ENCODE data around the gene AMMECR1L.
"Not testable (repeated sequence)": the region's sequence is repeated elsewhere in the genome, so short reads cannot be mapped to it uniquely, and the experiment has no call there.

Gene AMMECR1L
- long read RNA-seq, donor 1, full-length matches to known transcripts = 2 of 2 reads
- long read RNA-seq, donor 1, partial matches to known transcripts = 0 of 2 reads
- long read RNA-seq, donor 1, other reads (novel, unspliced or antisense) = 0 of 2 reads
- long read RNA-seq, donor 2, full-length matches to known transcripts = 2 of 2 reads
- long read RNA-seq, donor 2, partial matches to known transcripts = 0 of 2 reads
- long read RNA-seq, donor 2, other reads (novel, unspliced or antisense) = 0 of 2 reads
- long read RNA-seq, donor 3 = 0 reads
- long read RNA-seq, donor 4, full-length matches to known transcripts = 2 of 2 reads
- long read RNA-seq, donor 4, partial matches to known transcripts = 0 of 2 reads
- long read RNA-seq, donor 4, other reads (novel, unspliced or antisense) = 0 of 2 reads
- long read RNA-seq, donor 5, full-length matches to known transcripts = 4 of 4 reads
- long read RNA-seq, donor 5, partial matches to known transcripts = 0 of 4 reads
- long read RNA-seq, donor 5, other reads (novel, unspliced or antisense) = 0 of 4 reads
- long read RNA-seq, donor 6, full-length matches to known transcripts = 1 of 1 reads
- long read RNA-seq, donor 6, partial matches to known transcripts = 0 of 1 reads
- long read RNA-seq, donor 6, other reads (novel, unspliced or antisense) = 0 of 1 reads
- long read RNA-seq, donor 7, full-length matches to known transcripts = 2 of 2 reads
- long read RNA-seq, donor 7, partial matches to known transcripts = 0 of 2 reads
- long read RNA-seq, donor 7, other reads (novel, unspliced or antisense) = 0 of 2 reads
- long read RNA-seq, donor 8, full-length matches to known transcripts = 7 of 7 reads
- long read RNA-seq, donor 8, partial matches to known transcripts = 0 of 7 reads
- long read RNA-seq, donor 8, other reads (novel, unspliced or antisense) = 0 of 7 reads

DNA sequence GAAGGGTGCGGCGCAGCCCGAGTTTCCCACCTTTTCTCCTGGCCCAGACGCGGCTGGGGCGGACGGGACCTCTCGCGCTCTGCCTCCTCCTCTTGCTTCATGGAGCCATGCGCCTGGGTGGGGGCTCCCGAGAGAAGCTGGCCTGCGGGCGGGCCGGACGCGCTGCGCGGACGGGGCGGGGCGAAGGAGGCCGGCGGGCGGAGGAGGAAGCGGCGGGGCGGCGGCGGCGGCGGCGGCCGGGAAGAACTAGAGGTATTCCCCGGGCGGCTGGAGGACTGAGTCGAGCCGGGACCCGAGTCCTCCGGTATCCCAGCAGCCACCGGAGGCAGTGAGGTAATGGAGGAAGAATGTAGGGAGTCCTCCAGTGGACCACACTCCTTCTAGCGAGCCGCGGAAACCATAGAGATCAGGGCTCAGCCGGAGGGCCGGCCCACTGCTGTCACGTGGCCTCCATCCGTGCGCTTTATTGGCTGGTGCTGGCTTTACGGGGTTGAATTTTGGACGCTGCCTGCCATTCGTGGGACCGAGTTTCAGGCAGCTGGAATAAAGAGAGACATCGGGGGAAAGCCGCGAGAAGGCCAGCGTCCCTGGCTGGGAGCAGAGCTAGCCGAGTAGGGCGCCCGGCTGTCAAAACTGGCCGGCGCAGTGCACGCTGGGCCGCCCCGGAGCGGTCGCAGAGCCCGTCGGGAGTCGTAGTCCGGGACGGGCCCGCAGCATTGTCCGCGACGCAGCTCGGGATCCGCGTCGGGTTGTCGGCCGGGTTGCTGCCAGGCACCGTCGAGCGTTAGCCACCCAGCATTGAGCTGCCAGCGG, at the start of gene AMMECR1L:
Gene AMMECR1L (minus strand): TSS at position 177 of the 813 bp plus-strand sequence. CDS start 11,722 bp downstream, outside the sequence.
- DNase-seq = peak; percentile 95

DNA sequence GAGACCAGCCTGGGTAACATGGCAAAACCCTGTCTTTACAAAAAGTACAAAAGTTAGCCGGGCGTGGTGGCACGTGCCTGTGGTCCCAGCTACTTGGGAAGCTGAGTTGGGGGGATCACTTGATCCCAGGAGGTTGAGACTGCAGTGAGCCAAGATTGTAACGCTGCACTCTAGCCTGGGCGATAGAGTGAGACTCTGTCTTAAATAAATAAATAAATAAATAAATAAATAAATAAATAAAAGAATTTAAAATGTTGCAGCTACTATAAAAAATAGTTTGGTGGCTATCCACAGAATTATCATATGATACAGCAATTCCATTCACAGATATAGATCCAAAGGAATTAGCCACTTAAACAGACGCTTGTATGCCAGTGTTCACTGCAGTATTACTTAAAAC, 49.6 kb upstream of the AMMECR1L start:
- no peak for DNase-seq

DNA sequence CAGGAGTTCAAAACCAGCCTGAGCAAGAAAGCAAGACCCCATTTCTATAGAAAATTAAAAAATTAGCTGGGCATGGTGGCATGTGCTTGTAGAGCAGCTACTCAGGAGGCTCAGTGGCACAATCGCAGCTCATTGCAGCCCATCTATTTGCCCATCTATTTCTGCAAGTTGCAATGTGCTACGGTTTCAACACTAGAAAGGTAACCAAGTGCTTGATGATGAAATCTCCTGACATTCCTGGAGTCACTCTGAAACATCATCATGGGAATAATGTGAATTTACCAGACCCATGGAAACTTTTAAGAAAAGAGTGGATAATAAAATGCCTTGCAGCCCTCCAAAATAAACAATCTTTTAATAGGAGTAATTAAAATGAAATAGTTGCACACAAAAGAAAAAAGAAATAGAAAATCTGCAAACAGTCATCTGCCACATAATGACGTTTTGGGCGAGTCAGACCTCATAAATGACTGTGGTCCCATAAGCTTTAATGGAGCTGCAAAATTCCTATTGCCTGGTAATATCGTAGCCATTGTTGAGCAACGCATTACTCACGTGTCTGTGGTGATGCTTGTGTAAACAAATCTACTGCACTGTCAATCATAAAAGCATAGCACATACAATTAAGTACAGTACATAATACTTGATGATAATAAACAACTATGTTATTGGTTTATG, 46.6 kb upstream of the AMMECR1L start:
- DNase-seq = peak; percentile 11

DNA sequence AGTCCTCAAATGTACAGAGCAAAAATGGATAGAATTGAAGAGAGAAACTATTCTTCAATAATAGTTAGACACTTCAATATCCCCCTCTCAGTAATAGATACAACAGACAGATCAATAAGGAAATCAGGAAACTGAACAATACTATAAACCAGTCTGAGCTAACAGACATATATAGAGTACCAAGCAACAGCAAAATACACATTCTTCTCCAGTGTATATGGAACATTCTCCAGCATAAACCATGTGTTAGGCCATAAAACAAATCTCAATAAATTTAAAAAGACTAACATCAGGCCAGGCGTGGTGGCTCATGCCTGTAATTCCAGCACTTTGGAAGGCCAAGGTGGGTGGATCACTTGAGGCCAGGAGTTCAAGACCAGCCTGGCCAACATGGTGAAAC, 43.7 kb upstream of the AMMECR1L start:
- DNase-seq = no peak

DNA sequence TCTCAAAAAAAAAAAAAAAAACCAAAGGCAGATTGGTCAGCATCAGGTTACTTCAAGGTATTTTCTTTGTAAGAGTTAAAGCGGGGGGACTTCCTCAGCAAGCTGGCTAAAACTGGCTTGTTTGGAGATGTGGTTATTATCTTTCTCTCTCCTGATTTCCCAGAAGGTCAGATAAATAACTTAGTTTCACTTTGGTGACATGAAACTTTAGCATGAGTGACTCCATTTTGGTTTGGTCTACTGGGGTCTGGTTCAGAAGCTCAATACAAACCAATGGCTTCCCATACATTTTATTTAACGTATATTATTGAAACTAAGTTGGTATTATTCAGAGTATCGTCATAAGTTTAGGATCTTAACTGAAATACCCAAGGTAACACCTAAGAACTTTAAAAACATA, 41.6 kb upstream of the AMMECR1L start:
- no peak for DNase-seq

DNA sequence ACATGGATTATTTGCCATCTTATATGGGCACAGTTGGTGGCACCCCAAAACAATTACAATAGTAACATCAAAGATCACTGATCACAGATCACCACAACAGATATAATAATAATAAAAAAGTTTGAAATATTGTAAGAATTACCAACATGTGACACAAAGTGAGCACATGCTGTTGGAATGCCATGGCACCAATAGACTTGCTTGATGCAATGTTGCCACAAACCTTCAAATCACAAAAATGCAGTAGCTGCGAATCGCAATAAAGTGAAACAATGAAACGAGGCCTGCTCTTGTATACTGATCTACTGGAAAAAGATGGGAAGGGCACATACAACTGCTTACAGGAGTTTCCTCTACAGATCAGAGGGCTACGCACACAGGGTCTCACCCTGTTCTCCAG, 32.2 kb upstream of the AMMECR1L start:
- no peak for DNase-seq

DNA sequence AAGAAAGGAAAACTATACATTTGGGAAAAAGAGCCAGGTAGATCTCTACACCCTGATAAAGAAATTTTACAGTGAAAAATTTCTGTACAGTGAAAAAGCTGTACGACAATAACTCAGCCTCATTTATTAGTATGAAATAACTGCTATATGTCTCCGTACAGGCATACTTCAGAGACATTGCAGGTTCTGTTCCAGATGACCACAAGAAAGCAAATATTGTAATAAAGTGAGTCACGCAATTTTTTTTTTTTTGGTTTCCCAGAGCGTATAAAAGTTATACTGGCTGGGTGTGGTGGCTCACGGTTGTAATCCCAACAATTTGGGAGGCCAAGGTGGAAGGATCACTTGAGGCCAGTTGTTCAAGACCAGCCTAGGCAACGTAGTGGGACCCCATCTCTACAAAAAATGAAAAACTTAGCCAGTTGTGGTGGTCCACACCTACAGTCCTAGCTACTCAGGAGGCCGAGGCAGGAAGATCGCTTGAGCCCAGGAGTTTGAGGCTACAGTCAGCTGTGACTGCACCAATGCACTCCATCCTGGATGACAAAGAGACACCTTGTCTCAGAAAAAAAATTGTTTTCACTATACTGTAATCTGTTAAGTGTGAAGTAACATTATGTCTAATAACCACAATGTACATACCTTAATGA, 28.2 kb upstream of the AMMECR1L start:
- no peak for DNase-seq

DNA sequence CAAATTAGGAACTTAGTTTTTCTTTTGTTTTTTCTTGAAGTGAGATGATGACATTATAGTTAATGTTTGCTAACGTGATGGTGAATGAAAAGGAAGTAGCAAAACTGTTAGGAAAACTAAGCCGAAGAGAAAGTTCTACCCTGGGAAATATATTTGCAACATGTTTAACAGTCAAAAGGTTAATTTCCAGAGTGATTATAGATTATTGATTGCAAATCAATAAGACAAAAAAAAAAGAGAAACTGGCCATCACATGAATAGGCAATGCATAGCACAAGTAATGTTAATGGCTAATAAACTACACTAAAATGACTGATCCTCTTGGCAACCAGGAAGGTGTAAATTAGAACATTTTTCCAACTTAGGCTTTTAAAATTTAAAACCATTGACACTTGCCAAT, 26.0 kb upstream of the AMMECR1L start:
- no peak for DNase-seq

DNA sequence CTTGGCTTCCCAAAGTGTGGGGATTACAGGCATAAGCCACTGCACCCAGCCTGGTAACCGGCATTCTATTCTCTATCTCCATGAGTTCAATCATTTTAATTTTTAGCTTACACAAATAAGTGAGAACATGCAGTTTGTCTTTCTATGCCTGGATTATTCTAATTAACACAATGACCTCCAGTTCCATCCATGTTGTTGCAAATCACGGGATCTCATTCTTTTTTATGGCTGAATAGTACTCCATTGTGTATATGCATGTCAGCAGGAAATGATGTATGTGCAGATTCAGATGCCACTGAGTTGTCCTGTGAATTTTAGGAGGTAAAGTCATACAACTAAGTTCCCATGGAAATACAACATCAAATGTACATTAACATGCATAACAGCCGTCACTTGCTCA, 24.7 kb upstream of the AMMECR1L start:
- no peak for DNase-seq

DNA sequence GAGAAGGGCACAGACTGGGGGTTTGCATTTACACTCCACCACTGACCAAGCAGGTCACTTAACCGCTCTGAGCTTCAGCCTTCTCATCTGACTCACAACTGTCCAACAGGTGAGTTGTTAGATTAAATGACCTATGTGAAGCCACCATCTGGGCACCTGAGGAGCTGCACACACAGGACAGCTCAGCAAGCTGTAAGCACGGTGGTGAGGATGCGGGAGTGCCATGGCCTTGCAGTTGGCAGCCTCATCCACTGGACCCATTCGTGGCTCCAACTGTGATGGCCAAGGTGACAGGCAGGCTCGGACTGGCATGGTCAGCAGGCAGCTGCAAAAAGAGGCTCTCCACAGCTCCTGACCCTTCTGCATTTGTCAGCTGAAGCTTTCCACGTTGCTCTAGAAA, 23.3 kb upstream of the AMMECR1L start:
- DNase-seq = no peak

DNA sequence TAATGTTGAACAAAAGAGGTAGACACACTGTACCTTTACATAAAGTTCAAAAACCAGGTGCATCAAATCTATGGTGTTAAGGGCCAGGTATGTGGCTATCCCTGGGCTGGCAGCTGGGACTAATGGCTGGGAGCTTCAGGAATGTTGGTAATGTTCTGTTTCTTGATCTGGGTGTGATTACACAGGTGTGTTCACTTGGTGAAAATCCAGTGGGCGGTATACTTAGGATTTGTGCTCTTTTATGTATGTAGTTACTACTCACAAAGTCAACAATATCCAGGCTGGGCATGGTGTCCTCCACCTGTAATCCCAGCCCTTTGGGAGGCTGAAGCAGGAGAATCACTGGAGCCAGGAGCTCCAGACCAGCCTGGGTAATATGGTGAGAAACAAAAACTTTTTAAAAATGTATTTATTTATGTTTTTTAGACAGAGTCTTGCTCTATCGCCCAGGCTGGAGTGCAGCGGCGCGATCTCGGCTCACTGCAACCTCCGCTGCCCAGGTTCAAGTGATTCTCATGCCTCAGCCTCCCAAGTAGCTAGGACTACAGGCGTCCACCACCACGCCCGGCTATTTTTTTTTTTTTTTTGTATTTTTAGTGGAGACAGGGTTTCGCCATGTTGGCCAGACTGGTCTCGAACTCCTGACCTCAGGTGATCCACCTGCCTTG, 22.1 kb upstream of the AMMECR1L start:
- DNase-seq = not testable (repeated sequence)

DNA sequence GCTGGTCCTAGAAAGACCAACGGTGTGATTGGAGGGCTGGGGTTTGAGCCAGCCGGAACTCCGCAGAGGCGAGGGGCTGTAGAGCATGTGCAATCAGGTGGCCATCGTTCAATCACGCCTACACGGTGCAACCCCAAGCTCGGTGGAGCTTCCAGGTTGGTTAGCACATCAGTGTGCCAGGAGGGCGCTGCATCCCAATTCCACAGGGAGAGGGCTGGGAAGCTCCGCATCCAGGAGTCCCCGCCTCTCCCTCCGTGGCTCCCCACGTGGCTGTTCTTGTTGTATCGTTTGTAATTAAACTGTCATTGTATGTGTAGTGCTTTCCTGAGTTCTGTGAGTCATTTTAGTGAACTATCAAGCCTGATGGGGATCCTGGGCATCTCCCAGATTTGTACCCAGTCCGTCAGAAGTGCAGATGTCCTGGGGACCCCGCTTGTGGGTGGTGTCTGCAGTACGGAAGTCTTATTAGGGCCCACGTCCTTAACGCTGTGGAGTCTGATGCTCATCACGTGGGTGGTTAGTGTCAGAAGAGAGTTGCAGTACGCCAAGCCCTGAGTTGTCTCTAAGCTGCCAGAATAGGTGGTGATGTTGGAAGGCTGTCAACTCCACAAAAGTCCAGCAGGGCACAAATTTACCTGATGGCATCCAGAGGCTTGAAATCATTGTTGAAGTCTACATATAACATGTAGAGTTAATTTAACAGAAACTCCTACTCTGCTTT, 20.6 kb upstream of the AMMECR1L start:
- no peak for DNase-seq

DNA sequence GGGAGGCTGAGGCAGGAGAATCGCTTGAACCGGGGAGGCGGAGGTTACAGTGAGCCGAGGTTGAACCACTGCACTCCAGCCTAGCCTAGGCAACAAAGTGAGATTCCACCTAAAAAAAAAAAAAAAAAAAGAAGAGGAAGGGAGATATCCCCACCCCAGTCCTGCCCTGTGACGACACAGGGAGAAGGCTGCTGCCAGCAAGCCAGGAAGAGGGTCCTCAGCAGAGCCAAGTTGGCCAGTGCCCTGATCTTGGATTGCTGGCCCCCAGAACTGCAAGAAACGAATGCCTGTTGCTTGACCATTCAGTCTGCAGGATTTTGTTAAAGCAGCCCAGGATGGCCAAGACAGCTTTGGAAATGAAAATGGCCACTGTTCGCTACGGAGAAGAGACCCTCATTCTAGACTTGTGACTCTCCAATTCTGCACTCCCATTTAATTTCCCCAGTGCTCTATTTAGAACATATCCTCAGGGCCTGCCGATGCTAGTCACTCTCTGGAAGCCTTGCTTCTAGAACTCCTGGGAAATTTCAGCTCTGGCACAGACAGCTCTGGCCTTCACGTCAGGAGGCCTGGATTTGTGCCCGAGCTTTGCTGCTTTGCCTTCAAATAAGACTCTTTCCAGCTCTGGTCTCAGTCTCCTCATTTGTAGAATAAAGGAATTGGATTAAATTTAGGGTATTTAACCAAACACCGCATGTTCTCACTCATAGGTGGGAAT, 15.7 kb upstream of the AMMECR1L start:
- no peak for DNase-seq

DNA sequence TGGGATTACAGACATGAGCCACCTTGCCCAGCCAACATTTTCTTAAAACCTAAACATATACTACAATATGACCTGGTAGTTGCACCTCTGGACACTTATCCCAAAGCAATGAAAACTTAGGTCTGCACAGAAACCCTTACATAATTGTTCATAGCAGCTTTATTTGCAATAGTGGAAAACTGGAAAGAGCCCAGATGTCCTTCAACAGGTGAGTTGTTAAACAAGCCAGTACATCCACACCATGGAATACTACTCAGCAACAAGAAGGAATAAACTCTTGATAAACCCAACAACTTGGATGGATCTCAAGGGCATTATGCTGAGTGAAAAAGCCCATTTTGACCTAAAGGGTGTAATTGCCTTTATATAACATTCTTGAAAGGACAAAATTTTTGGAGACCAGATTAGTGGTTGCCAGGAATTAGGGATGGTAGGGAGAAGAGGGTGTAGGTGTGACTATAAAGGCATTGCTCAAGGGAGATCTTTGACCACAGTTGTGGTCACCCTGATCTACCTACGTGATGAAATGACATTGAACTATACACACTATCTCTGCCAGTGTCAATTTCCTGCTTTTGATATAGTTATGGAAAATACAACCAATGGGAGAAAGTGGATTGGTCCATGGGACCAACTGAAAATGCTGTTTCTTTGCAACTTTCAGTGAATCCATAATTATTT, 11.9 kb upstream of the AMMECR1L start:
- no peak for DNase-seq

DNA sequence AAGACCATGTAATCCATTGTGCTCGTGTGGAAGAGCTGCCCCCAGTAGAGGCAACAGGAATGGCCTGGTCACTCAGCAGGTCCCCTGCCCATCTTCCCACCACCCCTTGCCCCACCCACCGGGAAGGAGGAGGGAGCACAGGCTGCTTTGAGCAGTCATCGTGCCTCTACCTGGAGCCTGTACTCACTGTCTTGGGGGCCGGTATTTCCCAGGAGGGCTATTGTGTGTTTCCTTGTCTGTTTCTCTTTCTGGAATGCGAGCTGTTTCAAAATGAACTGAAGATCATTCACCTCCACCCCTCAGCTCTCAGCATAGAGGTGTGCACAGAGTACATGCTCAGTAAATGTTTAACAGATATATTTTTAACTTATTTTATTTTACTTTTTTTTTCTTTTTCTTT, 7.7 kb upstream of the AMMECR1L start:
- DNase-seq = no peak

DNA sequence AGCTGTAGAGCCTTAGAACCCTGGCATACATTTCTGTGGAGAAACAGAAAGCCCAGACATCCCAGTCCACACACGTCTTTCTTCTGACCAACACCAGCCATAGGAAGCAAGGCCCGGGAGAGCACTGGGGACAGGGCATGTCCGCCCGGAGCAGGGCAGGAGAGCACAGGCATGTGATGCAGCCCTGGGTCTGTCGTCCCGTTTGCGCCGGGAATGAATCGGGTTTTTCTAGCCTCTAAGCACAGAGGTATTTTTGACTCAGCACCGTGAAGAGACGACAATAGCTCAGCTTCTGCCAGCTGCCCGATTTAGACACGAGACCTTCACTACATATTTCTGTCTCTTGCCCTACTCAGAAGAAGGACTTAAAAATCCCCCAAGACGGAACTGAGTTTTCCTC, 7.3 kb upstream of the AMMECR1L start:
- DNase-seq = no peak

DNA sequence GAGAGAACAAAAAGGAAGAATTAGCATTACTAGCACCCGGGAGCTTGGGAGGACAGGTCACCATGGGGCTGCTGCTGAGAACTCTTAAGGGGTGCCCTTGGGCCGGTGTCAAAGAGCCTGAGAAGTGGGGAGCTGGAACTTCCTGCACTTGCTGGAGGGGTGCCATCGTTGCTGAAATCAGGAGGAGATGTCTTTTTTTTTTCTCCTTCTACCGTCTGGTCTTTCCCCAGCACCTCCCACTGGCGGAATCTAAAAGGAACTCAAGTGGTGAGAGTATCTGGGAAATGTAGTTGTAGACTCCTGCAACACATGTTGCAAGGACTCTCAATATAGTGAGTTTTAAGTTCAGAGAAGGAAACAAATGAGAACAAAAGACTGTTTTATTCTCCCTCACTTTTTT, 6.1 kb upstream of the AMMECR1L start:
- DNase-seq = no peak

DNA sequence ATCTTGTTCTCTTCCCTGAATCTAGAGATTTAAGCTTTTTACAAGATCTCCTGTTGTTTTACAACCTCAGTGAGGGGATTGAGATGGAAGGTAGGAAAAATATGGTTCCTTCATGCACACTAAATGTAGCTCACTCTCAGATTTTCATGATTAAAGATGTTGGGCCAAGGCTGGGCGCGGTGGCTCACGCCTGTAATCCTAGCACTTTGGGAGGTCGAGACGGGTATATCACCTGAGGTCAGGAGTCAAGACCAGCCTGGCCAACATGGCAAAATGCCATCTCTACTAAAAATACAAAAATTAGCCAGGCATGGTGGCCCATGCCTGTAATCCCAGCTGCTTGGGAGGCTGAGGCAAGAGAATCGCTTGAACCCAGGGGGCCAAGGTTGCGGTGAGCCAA, 5.0 kb upstream of the AMMECR1L start:
- DNase-seq = not testable (repeated sequence)

DNA sequence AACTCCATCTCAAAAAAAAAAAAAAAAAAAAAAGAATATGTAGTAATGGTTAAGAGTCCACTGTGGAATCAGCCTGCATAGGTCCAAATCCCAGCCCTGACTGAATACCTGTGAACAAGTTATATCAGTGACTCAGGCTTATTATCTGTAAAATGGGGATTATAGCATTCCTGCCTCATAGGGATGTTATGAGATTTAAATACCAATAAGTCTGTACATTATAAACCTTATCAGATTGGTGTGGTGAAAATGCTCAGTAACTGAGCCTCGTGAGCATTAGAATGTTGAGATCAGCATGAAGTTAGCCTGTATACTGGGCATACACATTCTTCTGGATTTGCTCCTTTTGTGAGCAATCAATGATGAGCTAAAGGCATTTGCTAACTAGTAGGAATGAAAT, 3.0 kb upstream of the AMMECR1L start:
- no peak for DNase-seq
